H9 (cell line): ENCODE data around the gene ATPAF1. TPM values are rescaled to one million over a fixed set of nuclear protein-coding genes. Genes with fewer than 3 reads are reported as not detected.

Source experiments
- DNase-seq: peaks from one replicate; pipeline ENCODE4 v3.0.0-alpha.2; 2017
- H2AFZ ChIP-seq: one replicate; pipeline ENCODE4 v1.6.1; 2013; ENCODE audit warnings: mild to moderate bottlenecking, low read length, control low read depth, moderate library complexity
- H2AK5ac ChIP-seq: 2 replicates; pipeline ENCODE4 v1.6.1; 2013; ENCODE audit warnings: low read length, control low read depth, mixed read lengths; ENCODE audit not compliant: insufficient read length
- H2BK120ac ChIP-seq: one replicate; pipeline ENCODE4 v1.6.1; 2013; ENCODE audit warnings: low read depth, mild to moderate bottlenecking, low read length, control low read depth, inconsistent platforms; ENCODE audit not compliant: poor library complexity, severe bottlenecking
- H2BK12ac ChIP-seq: 2 replicates; pipeline ENCODE4 v1.6.1; 2013; ENCODE audit warnings: low read length, control low read depth, mixed read lengths, low read depth; ENCODE audit not compliant: insufficient read length
- H2BK15ac ChIP-seq: 2 replicates; pipeline ENCODE4 v1.6.1; 2013; ENCODE audit warnings: low read depth, low read length, control low read depth
- H2BK20ac ChIP-seq: one replicate; pipeline ENCODE4 v1.6.1; 2013; ENCODE audit warnings: low read depth, mild to moderate bottlenecking, low read length, control low read depth, inconsistent platforms; ENCODE audit not compliant: poor library complexity, severe bottlenecking
- H2BK5ac ChIP-seq: 2 replicates; pipeline ENCODE4 v1.6.1; 2013; ENCODE audit warnings: low read length, control low read depth, mixed read lengths; ENCODE audit not compliant: insufficient read length
- H3K14ac ChIP-seq: 2 replicates; pipeline ENCODE4 v1.6.1; 2013; ENCODE audit warnings: low read length, control low read depth; ENCODE audit not compliant: insufficient read depth
- H3K18ac ChIP-seq: 2 replicates; pipeline ENCODE4 v1.6.1; 2013; ENCODE audit warnings: low read depth, mild to moderate bottlenecking, mixed read lengths, low read length, control low read depth; ENCODE audit not compliant: insufficient read length
- H3K23ac ChIP-seq: 2 replicates; pipeline ENCODE4 v1.6.1; 2013; ENCODE audit warnings: low read length, control low read depth, mixed read lengths, low read depth; ENCODE audit not compliant: insufficient read length
- H3K23me2 ChIP-seq: 2 replicates; pipeline ENCODE4 v1.6.1; 2013; ENCODE audit warnings: low read depth, mild to moderate bottlenecking, mixed read lengths, low read length, control low read depth; ENCODE audit not compliant: insufficient read length, poor library complexity, severe bottlenecking
- H3K27ac ChIP-seq: 2 replicates; pipeline ENCODE4 v1.5.1; 2013; ENCODE audit warnings: low read length, control low read depth, mixed read lengths, low read depth; ENCODE audit not compliant: insufficient read length
- H3K27me3 ChIP-seq: 2 replicates; pipeline ENCODE4 v1.6.1; 2013; ENCODE audit warnings: low read length, control low read depth, inconsistent platforms; ENCODE audit not compliant: insufficient read depth
- H3K4ac ChIP-seq: 2 replicates; pipeline ENCODE4 v1.6.1; 2013; ENCODE audit warnings: low read depth, mild to moderate bottlenecking, control low read depth, inconsistent platforms, low read length, moderate library complexity
- H3K4me1 ChIP-seq: 2 replicates; pipeline ENCODE4 v1.6.1; 2013; ENCODE audit warnings: low read length, control low read depth, inconsistent platforms; ENCODE audit not compliant: insufficient read depth
- H3K4me2 ChIP-seq: 2 replicates; pipeline ENCODE4 v1.6.1; 2013; ENCODE audit warnings: low read length, control low read depth, mixed read lengths; ENCODE audit not compliant: insufficient read length, insufficient read depth
- H3K56ac ChIP-seq: 2 replicates; pipeline ENCODE4 v1.6.1; 2013; ENCODE audit warnings: low read depth, mild to moderate bottlenecking, mixed read lengths, low read length, control low read depth; ENCODE audit not compliant: insufficient read length
- H3K79me1 ChIP-seq: 2 replicates; pipeline ENCODE4 v1.6.1; 2013; ENCODE audit warnings: low read depth, mild to moderate bottlenecking, moderate library complexity, low read length, control low read depth, inconsistent platforms; ENCODE audit not compliant: insufficient read depth, poor library complexity, severe bottlenecking
- H3K79me2 ChIP-seq: 2 replicates; pipeline ENCODE4 v1.6.1; 2013; ENCODE audit warnings: low read length, control low read depth, inconsistent platforms; ENCODE audit not compliant: insufficient read depth
- H3K9ac ChIP-seq: 2 replicates; pipeline ENCODE4 v1.6.1; 2013; ENCODE audit warnings: low read length, control low read depth, mixed read lengths; ENCODE audit not compliant: insufficient read length; ENCODE audit errors: extremely low read depth
- H3K9me3 ChIP-seq: one replicate; pipeline ENCODE4 v1.6.1; 2013; ENCODE audit warnings: low read depth, low read length, inconsistent platforms; ENCODE audit not compliant: control insufficient read depth
- H3T11ph ChIP-seq: one replicate; pipeline ENCODE4 v1.6.1; 2013; ENCODE audit warnings: mild to moderate bottlenecking, low read length, control low read depth, inconsistent platforms
- H4K20me1 ChIP-seq: one replicate; pipeline ENCODE4 v1.6.1; 2013; ENCODE audit not compliant: control insufficient read depth, insufficient read length, insufficient read depth
- H4K5ac ChIP-seq: 2 replicates; pipeline ENCODE4 v1.6.1; 2013; ENCODE audit warnings: low read depth, mild to moderate bottlenecking, mixed read lengths, low read length, control low read depth; ENCODE audit not compliant: insufficient read length
- H4K8ac ChIP-seq: replicated peaks from 2 replicates; pipeline ENCODE4 v1.6.1; 2013; ENCODE audit warnings: low read length, control low read depth, mixed read lengths, low read depth; ENCODE audit not compliant: insufficient read length
- H4K91ac ChIP-seq: 2 replicates; pipeline ENCODE4 v1.6.1; 2013; ENCODE audit warnings: low read depth, mild to moderate bottlenecking, moderate library complexity, mixed read lengths, low read length, control low read depth; ENCODE audit not compliant: insufficient read length
- H3K27ac Mint-ChIP-seq, 3 experiments: 2 replicates in 2 of 3; 3 replicates in 1 of 3; pipeline ENCODE4 v1.8.0; 2020 to 2021; ENCODE audit warnings: mixed read lengths in 3 of 3, mild to moderate bottlenecking in 1 of 3, moderate library complexity in 1 of 3
- H3K27me3 Mint-ChIP-seq: 2 replicates; pipeline ENCODE4 v1.8.0; 2021; ENCODE audit warnings: low read depth, mild to moderate bottlenecking, moderate library complexity, mixed read lengths
- H3K36me3 Mint-ChIP-seq, 3 experiments: 2 replicates in 2 of 3; 3 replicates in 1 of 3; pipeline ENCODE4 v1.8.0; 2020 to 2021; ENCODE audit warnings: low read depth in 3 of 3, mixed read lengths in 3 of 3; ENCODE audit not compliant: insufficient read depth in 1 of 3
- H3K4me1 Mint-ChIP-seq, 2 experiments: 2 replicates each; pipeline ENCODE4 v1.8.0; 2020; ENCODE audit warnings: mixed read lengths in 2 of 2
- H3K4me3 Mint-ChIP-seq, 2 experiments: 2 replicates in 1 of 2; 3 replicates in 1 of 2; pipeline ENCODE4 v1.8.0; 2020 to 2021; ENCODE audit warnings: mild to moderate bottlenecking in 2 of 2, mixed read lengths in 2 of 2, moderate library complexity in 1 of 2
- H3K9me3 Mint-ChIP-seq, 2 experiments: 2 replicates in 1 of 2; 3 replicates in 1 of 2; pipeline ENCODE4 v1.8.0; 2020; ENCODE audit warnings: mild to moderate bottlenecking in 2 of 2, mixed read lengths in 2 of 2, moderate library complexity in 1 of 2
- CTCF ChIP-seq: fragments of 200-600 bp; sonication (generic); conservative IDR thresholded peaks from 3 replicates; pipeline ENCODE4 v1.8.0; 2021; ENCODE audit warnings: antibody characterized with exemption, mild to moderate bottlenecking
- total RNA-seq: library from RNA; stranded (reverse); gene quantifications from 2 replicates; pipeline ENCODE4 v1.2.1, GENCODE V29; 2021

The ATPAF1 gene
- total RNA-seq, 1 experiment from 2014 or later: 57.3 TPM

- no peak overlapping the region for H2BK5ac ChIP-seq
- no peak overlapping the region for H3T11ph ChIP-seq
- H2BK120ac ChIP-seq: no peak overlapping the region
- no peaks in the 10 kb centered on the region for H3K27me3 ChIP-seq
- H3K9me3 ChIP-seq: no peaks in the 10 kb centered on the region
- H2AK5ac ChIP-seq: no peak overlapping the region
- Mint-ChIP-seq H3K27me3 (no peaks in the 10 kb centered on the region), H3K4me3 (no peak overlapping the region), H3K4me1 (no peaks in the 10 kb centered on the region), H3K9me3 (no peaks in the 10 kb centered on the region), H3K36me3 (peaks cover 5 to 16% (median 11%) of the 10 kb centered on the region in 3 experiments; a peak in 5 of 7 replicates), H3K27ac (no peak overlapping the region; a peak in 1 of 7 replicates)
- H4K91ac ChIP-seq: no peak overlapping the region
- no peak overlapping the region for H2BK12ac ChIP-seq
- H3K79me2 ChIP-seq: no peaks in the 10 kb centered on the region
- H3K27ac ChIP-seq: no peak overlapping the region
- no peak overlapping the region for H2BK15ac ChIP-seq
- no peak overlapping the region for H3K4ac ChIP-seq
- H3K4me2 ChIP-seq: no peak overlapping the region
- no peaks in the 10 kb centered on the region for H3K4me1 ChIP-seq
- H3K14ac ChIP-seq: no peak overlapping the region
- no peak overlapping the region for H4K8ac ChIP-seq
- H3K9ac ChIP-seq: no peak overlapping the region
- no peak overlapping the region for H3K56ac ChIP-seq
- TF ChIP-seq CTCF: no peak
- no peak for DNase-seq
- no peak overlapping the region for H3K23ac ChIP-seq
- H3K23me2 ChIP-seq: no peaks in the 10 kb centered on the region
- H2BK20ac ChIP-seq: no peak overlapping the region
- no peaks in the 10 kb centered on the region for H4K20me1 ChIP-seq
- H3K18ac ChIP-seq: no peak overlapping the region
- H3K79me1 ChIP-seq: no peaks in the 10 kb centered on the region
- no peak overlapping the region for H4K5ac ChIP-seq
- H2AFZ ChIP-seq: no peak overlapping the region
These were observed 24.8 kb downstream of the ATPAF1 start for GRCh38 chr1:46643368-46643775.
